K562 (cell line): ENCODE measurements around the gene BTN3A1. TPM values are rescaled to one million over a fixed set of nuclear protein-coding genes. Genes with fewer than 3 reads are reported as not detected.

Experiments
- ASH1L ChIP-seq: fragments of 450-650 bp; IDR thresholded peaks from 2 replicates; pipeline ENCODE4 v1.6.1; 2018; ENCODE audit warnings: borderline replicate concordance, mild to moderate bottlenecking, low read depth; ENCODE audit not compliant: partially characterized antibody
- E2F3 ChIP-seq: fragments of 250-450 bp; sonication (Bioruptor Pico); IDR thresholded peaks from 2 replicates; pipeline ENCODE4 v1.4.0; 2020; ENCODE audit warnings: mild to moderate bottlenecking
- FOXK2 ChIP-seq, 2 experiments: fragments of 450-650 bp; IDR thresholded peaks in 1 of 2; conservative IDR thresholded peaks in 1 of 2; 2 replicates each; pipeline ENCODE4 v1.6.1; 2016; ENCODE audit warnings: low read depth in 2 of 2, mild to moderate bottlenecking in 1 of 2
- HNRNPH1 ChIP-seq: fragments of 200-400 bp; formaldehyde crosslinking; optimal IDR thresholded peaks from 2 replicates; pipeline ENCODE3; 2017; ENCODE audit warnings: low read depth, mild to moderate bottlenecking, low read length, moderate library complexity
- HNRNPUL1 ChIP-seq: fragments of 200-400 bp; formaldehyde crosslinking; IDR thresholded peaks from 2 replicates; pipeline ENCODE4 v1.6.1; 2017; ENCODE audit warnings: low read length
- NCOR1 ChIP-seq: fragments of 450-650 bp; IDR thresholded peaks from 2 replicates; pipeline ENCODE4 v1.6.1; 2016; ENCODE audit warnings: mild to moderate bottlenecking, moderate library complexity
- NEUROD1 ChIP-seq: fragments of 150-350 bp; IDR thresholded peaks from 2 replicates; pipeline ENCODE4 v1.6.1; 2014; ENCODE audit warnings: borderline replicate concordance, low read length, low read depth; ENCODE audit not compliant: partially characterized antibody
- NFRKB ChIP-seq: fragments of 450-650 bp; IDR thresholded peaks from 2 replicates; pipeline ENCODE4 v1.6.1; 2016; ENCODE audit warnings: low read depth
- RBBP5 ChIP-seq: fragments of 200-600 bp; sonication (generic); IDR thresholded peaks from 2 replicates; pipeline ENCODE4 v1.6.1; 2012; ENCODE audit warnings: borderline replicate concordance, mild to moderate bottlenecking, low read length, control low read depth, inconsistent platforms; ENCODE audit not compliant: insufficient read depth, poor library complexity, severe bottlenecking
- SIX5 ChIP-seq, 2 experiments: IDR thresholded peaks; 2 replicates each; pipeline ENCODE4 v1.6.1; 2011; ENCODE audit warnings: low read length in 2 of 2, borderline replicate concordance in 1 of 2, low read depth in 1 of 2, mild to moderate bottlenecking in 1 of 2, moderate library complexity in 1 of 2; ENCODE audit not compliant: insufficient read depth in 1 of 2
- TAF7 ChIP-seq: fragments of 450-650 bp; IDR thresholded peaks from 2 replicates; pipeline ENCODE4 v1.6.1; 2016; ENCODE audit warnings: missing genetic modification characterization, missing compliant biosample characterization
- XRCC3 ChIP-seq: fragments of 450-650 bp; IDR thresholded peaks from 2 replicates; pipeline ENCODE4 v1.6.1; 2017; ENCODE audit warnings: mild to moderate bottlenecking, moderate library complexity
- polyA plus RNA-seq, 8 experiments: library from polyadenylated mRNA; depleted of rRNA in 4 of 8; stranded (reverse) in 5 of 8; unstranded in 3 of 8; fragments of >200 nt; fragmentation: Nextera tagmentation in 2 of 8; fragmentation: Illumina TruSeq in 1 of 8; extraction: Ambion mirVana in 2 of 8; extraction: Trizol in 1 of 8; gene quantifications; 2 replicates each; pipeline versions ENCODE4 v1.2.1 to v1.2.3, GENCODE V29; 2011 to 2014; ENCODE audit warnings: inconsistent platforms in 1 of 8, missing spikeins in 1 of 8
- total RNA-seq, 7 experiments: library from RNA; depleted of rRNA in 6 of 7; stranded (reverse); fragments of >200 nt in 6 of 7; fragmentation: Illumina TruSeq in 2 of 7; extraction: Trizol in 2 of 7; gene quantifications; 2 replicates each; pipeline versions ENCODE4 v1.2.1 to v1.2.3, GENCODE V29; 2011 to 2021; ENCODE audit warnings: low replicate concordance in 1 of 7
- TF ChIP-seq, protein P1 (sequence below): sonication (generic); formaldehyde crosslinking; IDR thresholded peaks from 2 replicates; pipeline ENCODE4 v1.8.1; 2023; ENCODE audit warnings: mild to moderate bottlenecking, missing genetic modification reagents
- TF ChIP-seq, protein P2 (sequence below): sonication (generic); formaldehyde crosslinking; IDR thresholded peaks from 2 replicates; pipeline ENCODE4 v1.8.1; 2022; ENCODE audit warnings: missing genetic modification reagents
- TF ChIP-seq, protein P3 (sequence below): fragments of 150-350 bp; conservative IDR thresholded peaks from 2 replicates; pipeline ENCODE4 v1.6.1; 2014; ENCODE audit warnings: low read length
- TF ChIP-seq, protein P4 (sequence below): fragments of 250-450 bp; sonication (Bioruptor Pico); IDR thresholded peaks from 2 replicates; pipeline ENCODE4 v1.9.0; 2021; ENCODE audit warnings: mild to moderate bottlenecking, inconsistent platforms
- TF ChIP-seq, protein P5 (sequence below): fragments of 250-450 bp; sonication (Bioruptor Pico); IDR thresholded peaks from 2 replicates; pipeline ENCODE4 v1.4.0; 2020; ENCODE audit warnings: borderline replicate concordance

The BTN3A1 gene
- total and polyA plus RNA-seq, 9 of the 15 experiments (the other 6 are each of a cell fraction or from before 2014, with no cell fraction given), result 0.84 to 8.5 (median 3.9) TPM

DNA sequence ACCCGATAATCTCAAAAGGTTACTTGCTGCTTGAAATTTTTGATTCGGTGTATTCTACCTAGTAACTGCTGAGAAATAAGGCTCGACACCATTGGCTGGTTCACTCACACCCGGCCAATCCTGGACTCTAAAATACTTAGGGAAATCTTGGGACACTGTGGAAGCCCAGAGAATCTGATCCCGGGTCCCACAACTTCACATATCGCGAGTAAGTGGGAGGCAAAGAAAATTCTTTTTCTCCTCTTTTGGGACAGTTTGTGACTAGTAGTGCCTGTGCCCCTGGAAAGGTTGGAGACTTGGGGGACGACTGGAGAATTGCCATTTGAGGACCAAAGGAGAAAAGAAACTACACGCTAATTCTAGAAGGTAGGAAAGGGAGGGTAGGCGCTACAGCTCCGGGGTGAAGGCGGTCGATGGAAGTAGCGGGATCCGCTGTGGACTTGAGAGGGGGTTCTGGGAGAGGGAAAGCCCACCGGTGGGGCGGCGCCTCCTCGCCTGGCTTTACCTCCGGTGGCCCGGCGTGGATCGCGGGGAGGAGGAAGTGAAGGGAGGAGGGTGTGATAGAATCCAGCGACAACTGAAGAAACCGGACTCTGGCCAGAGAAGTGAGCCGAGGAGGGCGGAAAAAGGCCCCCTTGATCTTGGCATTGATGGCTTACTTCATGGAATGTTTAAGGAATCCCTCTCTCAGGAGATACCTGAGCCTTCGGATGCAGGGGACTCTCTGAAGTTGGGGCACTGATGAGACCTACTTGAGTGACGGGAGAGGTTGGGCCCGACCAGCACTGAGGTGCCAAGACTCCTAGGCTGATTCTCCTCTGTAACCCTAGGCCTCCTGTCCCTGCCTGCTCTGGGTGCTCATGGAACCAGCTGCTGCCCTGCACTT, 19.4 kb downstream of the BTN3A1 start (continued):
- TF ChIP-seq, protein P1, sequence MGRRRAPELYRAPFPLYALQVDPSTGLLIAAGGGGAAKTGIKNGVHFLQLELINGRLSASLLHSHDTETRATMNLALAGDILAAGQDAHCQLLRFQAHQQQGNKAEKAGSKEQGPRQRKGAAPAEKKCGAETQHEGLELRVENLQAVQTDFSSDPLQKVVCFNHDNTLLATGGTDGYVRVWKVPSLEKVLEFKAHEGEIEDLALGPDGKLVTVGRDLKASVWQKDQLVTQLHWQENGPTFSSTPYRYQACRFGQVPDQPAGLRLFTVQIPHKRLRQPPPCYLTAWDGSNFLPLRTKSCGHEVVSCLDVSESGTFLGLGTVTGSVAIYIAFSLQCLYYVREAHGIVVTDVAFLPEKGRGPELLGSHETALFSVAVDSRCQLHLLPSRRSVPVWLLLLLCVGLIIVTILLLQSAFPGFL (CRISPR knock-in tag), result no peak
- TF ChIP-seq NCOR1 (no peak), RBBP5 (peak; percentile 40), SIX5 (IDR thresholded peaks at IDR 0.05; ENCODE audit: borderline replicate concordance in 1 of 2, insufficient read depth in 1 of 2, low read depth in 1 of 2, low read length in 2 of 2) (no peak), E2F3 (CRISPR knock-in tag) (no peak), HNRNPH1 (no peak), TAF7 (tag) (peak; percentile 53), ASH1L (peak; percentile 71), HNRNPUL1 (no peak), FOXK2 (conservative IDR thresholded peaks at IDR 0.05 in 1 of 2, IDR thresholded peaks at IDR 0.05 in 1 of 2; ENCODE audit: low read depth in 2 of 2) (no peak), NEUROD1 (no peak), XRCC3 (no peak), NFRKB (0 out of 2 replicates have a peak, but pooled peaks have one; percentile 40)
- TF ChIP-seq, protein P2, sequence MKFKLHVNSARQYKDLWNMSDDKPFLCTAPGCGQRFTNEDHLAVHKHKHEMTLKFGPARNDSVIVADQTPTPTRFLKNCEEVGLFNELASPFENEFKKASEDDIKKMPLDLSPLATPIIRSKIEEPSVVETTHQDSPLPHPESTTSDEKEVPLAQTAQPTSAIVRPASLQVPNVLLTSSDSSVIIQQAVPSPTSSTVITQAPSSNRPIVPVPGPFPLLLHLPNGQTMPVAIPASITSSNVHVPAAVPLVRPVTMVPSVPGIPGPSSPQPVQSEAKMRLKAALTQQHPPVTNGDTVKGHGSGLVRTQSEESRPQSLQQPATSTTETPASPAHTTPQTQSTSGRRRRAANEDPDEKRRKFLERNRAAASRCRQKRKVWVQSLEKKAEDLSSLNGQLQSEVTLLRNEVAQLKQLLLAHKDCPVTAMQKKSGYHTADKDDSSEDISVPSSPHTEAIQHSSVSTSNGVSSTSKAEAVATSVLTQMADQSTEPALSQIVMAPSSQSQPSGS (CRISPR knock-in tag), result no peak
- TF ChIP-seq, protein P3, sequence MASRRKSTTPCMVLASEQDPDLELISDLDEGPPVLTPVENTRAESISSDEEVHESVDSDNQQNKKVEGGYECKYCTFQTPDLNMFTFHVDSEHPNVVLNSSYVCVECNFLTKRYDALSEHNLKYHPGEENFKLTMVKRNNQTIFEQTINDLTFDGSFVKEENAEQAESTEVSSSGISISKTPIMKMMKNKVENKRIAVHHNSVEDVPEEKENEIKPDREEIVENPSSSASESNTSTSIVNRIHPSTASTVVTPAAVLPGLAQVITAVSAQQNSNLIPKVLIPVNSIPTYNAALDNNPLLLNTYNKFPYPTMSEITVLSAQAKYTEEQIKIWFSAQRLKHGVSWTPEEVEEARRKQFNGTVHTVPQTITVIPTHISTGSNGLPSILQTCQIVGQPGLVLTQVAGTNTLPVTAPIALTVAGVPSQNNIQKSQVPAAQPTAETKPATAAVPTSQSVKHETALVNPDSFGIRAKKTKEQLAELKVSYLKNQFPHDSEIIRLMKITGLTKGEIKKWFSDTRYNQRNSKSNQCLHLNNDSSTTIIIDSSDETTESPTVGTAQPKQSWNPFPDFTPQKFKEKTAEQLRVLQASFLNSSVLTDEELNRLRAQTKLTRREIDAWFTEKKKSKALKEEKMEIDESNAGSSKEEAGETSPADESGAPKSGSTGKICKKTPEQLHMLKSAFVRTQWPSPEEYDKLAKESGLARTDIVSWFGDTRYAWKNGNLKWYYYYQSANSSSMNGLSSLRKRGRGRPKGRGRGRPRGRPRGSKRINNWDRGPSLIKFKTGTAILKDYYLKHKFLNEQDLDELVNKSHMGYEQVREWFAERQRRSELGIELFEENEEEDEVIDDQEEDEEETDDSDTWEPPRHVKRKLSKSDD, result no peak
- TF ChIP-seq, protein P4, sequence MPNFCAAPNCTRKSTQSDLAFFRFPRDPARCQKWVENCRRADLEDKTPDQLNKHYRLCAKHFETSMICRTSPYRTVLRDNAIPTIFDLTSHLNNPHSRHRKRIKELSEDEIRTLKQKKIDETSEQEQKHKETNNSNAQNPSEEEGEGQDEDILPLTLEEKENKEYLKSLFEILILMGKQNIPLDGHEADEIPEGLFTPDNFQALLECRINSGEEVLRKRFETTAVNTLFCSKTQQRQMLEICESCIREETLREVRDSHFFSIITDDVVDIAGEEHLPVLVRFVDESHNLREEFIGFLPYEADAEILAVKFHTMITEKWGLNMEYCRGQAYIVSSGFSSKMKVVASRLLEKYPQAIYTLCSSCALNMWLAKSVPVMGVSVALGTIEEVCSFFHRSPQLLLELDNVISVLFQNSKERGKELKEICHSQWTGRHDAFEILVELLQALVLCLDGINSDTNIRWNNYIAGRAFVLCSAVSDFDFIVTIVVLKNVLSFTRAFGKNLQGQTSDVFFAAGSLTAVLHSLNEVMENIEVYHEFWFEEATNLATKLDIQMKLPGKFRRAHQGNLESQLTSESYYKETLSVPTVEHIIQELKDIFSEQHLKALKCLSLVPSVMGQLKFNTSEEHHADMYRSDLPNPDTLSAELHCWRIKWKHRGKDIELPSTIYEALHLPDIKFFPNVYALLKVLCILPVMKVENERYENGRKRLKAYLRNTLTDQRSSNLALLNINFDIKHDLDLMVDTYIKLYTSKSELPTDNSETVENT (CRISPR knock-in tag), result no peak
- TF ChIP-seq, protein P5, sequence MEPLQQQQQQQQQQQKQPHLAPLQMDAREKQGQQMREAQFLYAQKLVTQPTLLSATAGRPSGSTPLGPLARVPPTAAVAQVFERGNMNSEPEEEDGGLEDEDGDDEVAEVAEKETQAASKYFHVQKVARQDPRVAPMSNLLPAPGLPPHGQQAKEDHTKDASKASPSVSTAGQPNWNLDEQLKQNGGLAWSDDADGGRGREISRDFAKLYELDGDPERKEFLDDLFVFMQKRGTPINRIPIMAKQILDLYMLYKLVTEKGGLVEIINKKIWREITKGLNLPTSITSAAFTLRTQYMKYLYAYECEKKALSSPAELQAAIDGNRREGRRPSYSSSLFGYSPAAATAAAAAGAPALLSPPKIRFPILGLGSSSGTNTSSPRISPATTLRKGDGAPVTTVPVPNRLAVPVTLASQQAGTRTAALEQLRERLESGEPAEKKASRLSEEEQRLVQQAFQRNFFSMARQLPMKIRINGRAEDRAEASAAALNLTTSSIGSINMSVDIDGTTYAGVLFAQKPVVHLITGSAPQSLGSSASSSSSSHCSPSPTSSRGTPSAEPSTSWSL (CRISPR knock-in tag), result no peak
